OCI-LY1 (cell line): ENCODE data around the gene DIRAS1.

Source experiments
- EZH2 ChIP-seq: fragments of 200-600 bp; sonication (generic), shearing (Covaris generic); IDR thresholded peaks from 2 replicates; pipeline ENCODE4 v1.8.0; 2017; ENCODE audit warnings: borderline replicate concordance, mixed run types, mild to moderate bottlenecking, antibody characterized with exemption, low read length, moderate library complexity, mixed read lengths
- TF ChIP-seq, protein P1 (sequence below): fragments of 200-600 bp; sonication (generic), shearing (Covaris generic); IDR thresholded peaks from 2 replicates; pipeline ENCODE4 v1.5.1; 2017; ENCODE audit warnings: mild to moderate bottlenecking, antibody characterized with exemption, low read length, moderate library complexity, mixed read lengths

DNA sequence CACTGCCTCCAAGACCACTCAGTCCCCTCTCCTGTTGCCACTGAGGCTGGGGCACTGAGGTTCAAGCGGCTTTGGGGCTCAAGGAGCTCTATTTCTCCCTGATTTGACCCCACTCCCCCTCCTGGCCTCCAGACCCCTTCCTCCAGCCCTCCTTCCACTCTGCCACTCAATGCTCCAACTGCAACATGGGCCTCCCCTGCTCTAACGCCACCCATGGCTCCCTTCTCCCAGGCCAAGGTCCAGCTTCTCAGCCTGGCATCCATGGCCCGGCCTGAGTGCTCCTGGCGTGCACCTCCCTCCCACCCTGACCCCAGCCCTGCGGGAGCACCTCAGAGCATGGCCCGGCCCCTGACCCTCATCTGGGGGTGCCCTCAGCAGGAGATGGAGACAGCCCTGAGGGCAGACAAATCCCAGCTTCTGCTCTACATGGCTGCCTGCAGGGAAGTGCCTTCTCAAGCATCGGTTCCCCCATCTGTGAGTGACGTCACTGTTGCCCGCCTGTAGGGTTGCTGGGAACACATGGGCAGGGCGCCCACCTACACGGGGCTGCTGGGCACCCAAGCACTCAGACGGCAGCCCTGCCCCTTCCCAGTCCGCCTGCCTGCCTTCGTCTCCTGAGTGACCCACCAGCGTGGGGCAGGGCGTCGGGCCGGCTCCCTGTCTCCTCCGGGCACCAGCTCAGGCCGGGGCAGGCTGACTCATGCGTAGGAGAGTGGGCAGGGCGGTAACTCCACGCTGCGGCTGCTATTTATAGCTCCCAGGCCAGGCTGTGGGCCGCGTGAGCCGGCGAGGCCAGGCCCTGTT lies 1.6 kb upstream of the DIRAS1 start:
- TF ChIP-seq, protein P1, sequence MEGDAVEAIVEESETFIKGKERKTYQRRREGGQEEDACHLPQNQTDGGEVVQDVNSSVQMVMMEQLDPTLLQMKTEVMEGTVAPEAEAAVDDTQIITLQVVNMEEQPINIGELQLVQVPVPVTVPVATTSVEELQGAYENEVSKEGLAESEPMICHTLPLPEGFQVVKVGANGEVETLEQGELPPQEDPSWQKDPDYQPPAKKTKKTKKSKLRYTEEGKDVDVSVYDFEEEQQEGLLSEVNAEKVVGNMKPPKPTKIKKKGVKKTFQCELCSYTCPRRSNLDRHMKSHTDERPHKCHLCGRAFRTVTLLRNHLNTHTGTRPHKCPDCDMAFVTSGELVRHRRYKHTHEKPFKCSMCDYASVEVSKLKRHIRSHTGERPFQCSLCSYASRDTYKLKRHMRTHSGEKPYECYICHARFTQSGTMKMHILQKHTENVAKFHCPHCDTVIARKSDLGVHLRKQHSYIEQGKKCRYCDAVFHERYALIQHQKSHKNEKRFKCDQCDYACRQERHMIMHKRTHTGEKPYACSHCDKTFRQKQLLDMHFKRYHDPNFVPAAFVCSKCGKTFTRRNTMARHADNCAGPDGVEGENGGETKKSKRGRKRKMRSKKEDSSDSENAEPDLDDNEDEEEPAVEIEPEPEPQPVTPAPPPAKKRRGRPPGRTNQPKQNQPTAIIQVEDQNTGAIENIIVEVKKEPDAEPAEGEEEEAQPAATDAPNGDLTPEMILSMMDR: no peak
- TF ChIP-seq EZH2: no peak
